Adipocyte (in vitro differentiated cells): Measurements from ENCODE around the gene FBXL7.
A peak's percentile ranks its signal among the peaks of the same experiment; 100 is the strongest.

Source experiments
- DNase-seq: peaks from one replicate; pipeline ENCODE4 v3.0.0-alpha.2; 2015; ENCODE audit warnings: low read depth
- H3K27me3 ChIP-seq: replicated peaks from 2 replicates; pipeline ENCODE4 v1.7.0; 2013; ENCODE audit warnings: mild to moderate bottlenecking, low read length, moderate library complexity; ENCODE audit not compliant: control insufficient read depth, insufficient read depth
- H3K36me3 ChIP-seq: 2 replicates; pipeline ENCODE4 v1.7.0; 2013; ENCODE audit warnings: low read length, mild to moderate bottlenecking, moderate library complexity; ENCODE audit not compliant: control insufficient read depth, insufficient read depth, severe bottlenecking
- H3K4me1 ChIP-seq: 2 replicates; pipeline ENCODE4 v1.7.0; 2013; ENCODE audit warnings: mild to moderate bottlenecking, low read length, moderate library complexity; ENCODE audit not compliant: control insufficient read depth, insufficient read depth
- H3K4me3 ChIP-seq: 2 replicates; pipeline ENCODE4 v1.7.0; 2013; ENCODE audit warnings: mild to moderate bottlenecking, low read length, moderate library complexity
- H3K9ac ChIP-seq: 2 replicates; pipeline ENCODE4 v1.7.0; 2013; ENCODE audit warnings: mild to moderate bottlenecking, low read length, moderate library complexity
- H3K9me3 ChIP-seq: 2 replicates; pipeline ENCODE4 v1.7.0; 2013; ENCODE audit warnings: mild to moderate bottlenecking, low read length, moderate library complexity; ENCODE audit not compliant: control insufficient read depth

The FBXL7 gene

DNA sequence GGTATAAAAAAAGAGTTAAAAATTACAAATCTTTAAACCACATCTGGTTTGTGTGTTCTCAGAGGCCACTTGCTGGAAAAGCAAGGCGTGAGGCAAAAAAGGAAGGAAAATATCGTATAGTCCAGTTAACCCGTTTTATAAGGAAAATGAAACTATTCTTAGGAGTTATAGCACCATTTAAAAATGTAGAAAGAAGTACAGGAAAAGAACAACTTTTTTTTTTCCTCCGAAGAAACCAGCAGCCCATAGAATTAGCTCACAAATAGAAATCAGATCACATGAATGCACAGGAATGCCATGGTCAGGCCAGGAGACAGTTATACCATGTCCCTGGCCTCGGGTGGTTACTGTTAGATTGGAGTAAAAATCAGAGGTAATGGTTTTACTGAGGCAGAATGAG lies 241.6 kb downstream of the FBXL7 start:
- H3K4me3 ChIP-seq, result no peak overlapping the region
- no peak overlapping the region for H3K9ac ChIP-seq
- H3K4me1 ChIP-seq, result peaks cover 12% of the 10 kb centered on the region
- H3K9me3 ChIP-seq, result no peaks in the 10 kb centered on the region
- H3K27me3 ChIP-seq, result no peaks in the 10 kb centered on the region
- no peaks in the 10 kb centered on the region for H3K36me3 ChIP-seq
- DNase-seq, result no peak

DNA sequence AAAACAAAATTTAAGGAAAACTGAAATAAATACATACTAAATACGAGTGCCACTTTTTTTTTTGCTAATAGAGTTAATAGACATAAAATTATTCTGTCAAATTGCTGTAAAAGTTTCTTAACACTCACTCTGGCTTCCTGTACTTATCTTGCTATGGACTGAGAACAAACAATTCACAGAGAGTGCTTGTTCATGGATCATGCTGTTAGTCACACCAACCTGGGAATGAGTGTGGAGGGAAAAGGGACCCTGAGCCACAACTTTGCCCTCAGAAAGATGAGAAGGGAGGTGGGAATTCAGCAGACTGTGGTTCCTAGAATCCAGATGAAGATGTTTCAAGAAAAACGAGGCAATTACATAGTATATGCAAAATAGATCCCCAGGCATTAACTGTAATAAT lies 246.9 kb downstream of the FBXL7 start:
- H3K9ac ChIP-seq, result no peak overlapping the region
- no peaks in the 10 kb centered on the region for H3K27me3 ChIP-seq
- no peaks in the 10 kb centered on the region for H3K4me1 ChIP-seq
- no peak for DNase-seq
- no peaks in the 10 kb centered on the region for H3K9me3 ChIP-seq
- no peak overlapping the region for H3K4me3 ChIP-seq
- H3K36me3 ChIP-seq, result no peaks in the 10 kb centered on the region

DNA sequence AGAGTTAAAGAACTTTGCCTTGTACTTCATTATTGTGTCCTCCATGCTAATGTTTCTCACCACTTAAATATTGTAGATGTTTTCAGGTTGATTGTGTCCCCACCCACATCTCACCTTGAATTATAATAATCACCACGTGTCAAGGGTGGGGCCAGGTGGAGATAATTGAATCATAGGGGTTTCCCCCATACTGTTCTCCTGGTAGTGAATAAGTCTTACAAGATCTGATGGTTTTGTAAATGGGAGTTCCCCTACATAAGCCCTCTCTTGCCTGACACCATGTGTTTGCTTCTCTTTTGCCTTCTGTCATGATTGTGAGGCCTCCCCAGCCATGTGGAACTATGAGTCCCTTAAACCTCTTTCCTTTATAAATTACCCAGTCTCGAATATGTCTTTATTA lies 248.3 kb downstream of the FBXL7 start:
- Histone ChIP-seq H3K27me3 (no peaks in the 10 kb centered on the region), H3K36me3 (no peaks in the 10 kb centered on the region), H3K9me3 (no peaks in the 10 kb centered on the region), H3K4me1 (peaks cover 10% of the 10 kb centered on the region), H3K4me3 (no peak overlapping the region), H3K9ac (no peak overlapping the region)
- no peak for DNase-seq

DNA sequence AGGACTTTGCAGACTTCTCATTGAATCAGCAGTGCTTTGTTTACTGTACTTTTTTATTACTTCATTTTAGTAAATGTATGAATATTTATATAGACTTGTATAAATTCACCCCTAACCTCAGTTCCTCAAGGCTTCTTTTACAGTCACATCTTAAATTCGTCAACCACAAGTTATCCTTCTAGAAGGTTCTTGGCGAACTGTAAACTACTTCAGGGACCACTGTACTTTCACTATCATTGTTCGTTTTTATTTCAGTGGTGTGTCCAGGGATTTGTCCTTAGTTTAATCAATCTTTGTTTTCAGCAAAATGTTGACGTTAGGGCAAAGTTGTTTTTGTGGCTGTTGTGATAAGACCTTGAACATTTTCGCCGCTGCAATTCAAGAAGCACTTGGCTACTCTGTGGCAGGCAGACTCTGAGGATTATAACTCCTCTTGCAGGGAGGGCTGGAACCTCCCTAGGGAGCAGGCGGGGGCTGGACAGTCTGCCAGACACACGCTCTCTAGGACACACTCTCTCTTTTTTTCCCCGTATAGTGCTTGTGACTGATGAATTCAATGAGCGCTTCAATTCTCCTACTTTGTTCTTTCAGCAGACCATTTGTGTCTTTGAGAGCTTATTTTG lies 252.8 kb downstream of the FBXL7 start:
- H3K4me3 ChIP-seq, result peak overlapping the region; percentile 76
- peak; percentile 31 for DNase-seq

DNA sequence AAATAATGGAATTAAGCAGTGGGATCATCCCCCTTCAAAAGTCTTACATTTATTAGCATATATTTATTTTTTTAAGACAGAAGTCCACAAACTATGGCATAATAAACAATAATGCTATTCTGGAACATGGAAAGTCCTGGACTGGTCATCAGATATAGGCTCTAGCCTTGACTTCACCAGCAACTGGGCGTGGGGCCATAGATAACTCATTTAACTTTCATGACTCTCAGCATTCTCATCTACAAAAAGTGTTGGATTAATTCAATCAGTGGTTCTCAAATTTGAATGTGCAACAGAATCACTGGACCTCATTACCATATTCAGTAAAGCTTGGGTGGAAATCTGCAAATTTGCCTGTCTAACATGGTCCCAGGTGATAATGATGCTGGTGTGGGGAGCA lies 253.8 kb downstream of the FBXL7 start:
- H3K9ac ChIP-seq, result no peak overlapping the region
- H3K27me3 ChIP-seq, result no peaks in the 10 kb centered on the region
- H3K4me3 ChIP-seq, result no peak overlapping the region
- H3K36me3 ChIP-seq, result no peaks in the 10 kb centered on the region
- H3K4me1 ChIP-seq, result peaks cover 25% of the 10 kb centered on the region
- no peaks in the 10 kb centered on the region for H3K9me3 ChIP-seq
- DNase-seq, result no peak

More for the DNA sequence above, 252.8 kb downstream of the FBXL7 start:
- no peaks in the 10 kb centered on the region for H3K27me3 ChIP-seq
- H3K36me3 ChIP-seq, result no peaks in the 10 kb centered on the region
- H3K9me3 ChIP-seq, result no peaks in the 10 kb centered on the region
- peak overlapping the region; percentile 10 for H3K9ac ChIP-seq
- H3K4me1 ChIP-seq, result peaks cover 25% of the 10 kb centered on the region

DNA sequence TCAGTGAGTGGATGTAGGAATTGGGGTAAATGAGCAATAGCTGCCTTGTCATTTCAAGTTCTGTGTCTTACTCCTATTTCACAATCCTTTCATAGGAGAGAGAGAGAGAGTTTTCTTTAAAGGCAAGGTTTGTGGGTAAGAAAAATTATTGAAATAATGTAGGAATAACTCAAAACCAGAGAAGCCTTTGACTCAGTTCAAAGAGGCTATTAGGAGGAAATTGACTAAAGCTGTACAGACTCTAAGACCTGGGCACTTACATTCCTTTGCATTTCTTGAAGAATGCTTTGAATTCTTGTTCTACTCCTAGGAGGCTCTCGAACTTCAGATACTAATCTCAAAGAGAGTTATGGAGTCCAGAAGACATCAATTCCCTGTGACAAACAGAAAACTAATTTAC lies 257.1 kb downstream of the FBXL7 start:
- DNase-seq, result peak; percentile 79
- Histone ChIP-seq H3K4me1 (peaks cover 25% of the 10 kb centered on the region), H3K4me3 (no peak overlapping the region), H3K9ac (no peak overlapping the region), H3K36me3 (no peaks in the 10 kb centered on the region), H3K27me3 (no peaks in the 10 kb centered on the region), H3K9me3 (no peaks in the 10 kb centered on the region)

DNA sequence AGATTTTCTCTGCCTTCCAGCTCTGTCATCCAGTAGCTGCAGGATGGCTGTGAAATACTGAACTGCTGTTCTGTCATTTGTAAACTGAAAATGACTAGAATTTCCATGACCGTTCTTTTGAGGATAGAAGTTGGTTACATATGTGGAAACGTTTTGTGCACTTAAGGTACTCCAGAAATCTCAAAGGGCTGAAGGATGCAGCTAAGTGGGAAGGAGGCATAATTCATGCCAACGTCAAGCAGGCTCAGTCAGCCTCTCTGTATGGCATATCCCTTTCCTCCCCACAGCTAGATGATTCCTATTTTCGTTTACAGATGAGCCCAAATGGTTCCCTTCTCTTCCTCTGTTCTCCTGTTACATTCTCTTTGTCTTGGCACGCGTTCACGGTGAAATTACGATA lies 257.6 kb downstream of the FBXL7 start:
- Histone ChIP-seq H3K4me3 (no peak overlapping the region), H3K9ac (no peak overlapping the region), H3K36me3 (no peaks in the 10 kb centered on the region), H3K9me3 (no peaks in the 10 kb centered on the region), H3K4me1 (peaks cover 22% of the 10 kb centered on the region), H3K27me3 (no peaks in the 10 kb centered on the region)
- DNase-seq, result no peak

DNA sequence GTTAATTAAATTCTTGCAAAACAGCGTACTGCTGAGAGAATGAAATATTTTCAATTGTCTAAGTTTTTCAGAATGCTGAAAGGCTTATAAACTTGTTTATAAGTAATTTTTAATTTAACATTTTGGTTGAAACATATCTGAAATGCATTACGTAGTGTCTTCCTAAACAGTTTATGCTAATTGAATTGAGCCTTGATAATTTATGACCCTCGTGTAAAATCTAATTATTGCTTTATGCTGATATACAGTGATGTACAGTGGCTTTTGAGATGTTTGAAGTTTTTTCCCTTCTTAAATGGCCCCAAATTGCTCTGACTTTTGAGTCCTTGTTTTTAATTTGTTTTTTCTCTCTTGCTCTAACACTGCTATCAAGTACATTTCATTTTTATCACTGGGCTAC lies 262.7 kb downstream of the FBXL7 start:
- Histone ChIP-seq H3K27me3 (no peaks in the 10 kb centered on the region), H3K9ac (no peak overlapping the region), H3K4me3 (no peak overlapping the region), H3K4me1 (peaks cover 7% of the 10 kb centered on the region), H3K36me3 (no peaks in the 10 kb centered on the region), H3K9me3 (no peaks in the 10 kb centered on the region)
- no peak for DNase-seq

DNA sequence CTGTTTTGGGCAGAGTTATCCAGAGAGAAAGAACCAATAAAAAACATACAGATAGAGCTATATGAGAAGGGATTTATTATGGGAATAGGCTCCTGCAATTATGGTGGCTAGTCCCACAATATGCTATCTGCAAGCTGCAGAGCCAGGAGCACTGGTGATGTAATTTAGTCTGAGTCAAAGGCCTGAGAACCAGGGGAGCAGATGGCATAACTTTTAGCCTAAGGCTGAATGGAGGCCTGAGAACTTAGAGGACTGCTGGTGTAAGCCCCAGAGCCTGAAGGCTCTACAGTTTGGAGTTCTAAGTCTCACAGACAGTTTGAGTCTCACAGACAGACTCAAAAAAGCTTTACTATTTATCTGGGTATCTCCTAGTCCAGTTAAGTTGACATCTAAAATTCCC lies 263.8 kb downstream of the FBXL7 start:
- DNase-seq, result peak; percentile 57
- no peak overlapping the region for H3K9ac ChIP-seq
- H3K27me3 ChIP-seq, result no peaks in the 10 kb centered on the region
- no peaks in the 10 kb centered on the region for H3K9me3 ChIP-seq
- no peaks in the 10 kb centered on the region for H3K36me3 ChIP-seq
- H3K4me1 ChIP-seq, result peaks cover 6% of the 10 kb centered on the region
- H3K4me3 ChIP-seq, result no peak overlapping the region

DNA sequence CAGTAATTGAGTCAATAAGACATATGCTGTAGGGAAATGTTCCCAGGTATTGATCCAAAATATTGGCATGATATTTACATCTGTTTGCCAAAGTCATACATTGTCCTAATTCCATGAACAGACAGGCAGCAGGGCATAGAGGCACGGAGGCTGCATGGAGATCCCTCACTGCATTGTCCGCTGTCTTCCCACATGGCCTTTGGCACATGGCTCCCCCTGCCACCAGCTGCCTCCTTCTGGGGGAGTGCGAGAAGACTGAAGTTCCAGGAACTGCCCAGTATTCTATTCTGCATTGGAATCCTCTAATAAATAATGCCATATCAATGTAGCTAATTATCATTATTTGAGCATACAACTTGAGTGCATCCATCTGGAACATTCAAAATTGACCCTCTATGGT lies 269.0 kb downstream of the FBXL7 start:
- no peaks in the 10 kb centered on the region for H3K9me3 ChIP-seq
- H3K27me3 ChIP-seq, result no peaks in the 10 kb centered on the region
- no peak overlapping the region for H3K4me3 ChIP-seq
- no peak for DNase-seq
- H3K4me1 ChIP-seq, result peaks cover 2% of the 10 kb centered on the region
- H3K36me3 ChIP-seq, result no peaks in the 10 kb centered on the region
- no peak overlapping the region for H3K9ac ChIP-seq

DNA sequence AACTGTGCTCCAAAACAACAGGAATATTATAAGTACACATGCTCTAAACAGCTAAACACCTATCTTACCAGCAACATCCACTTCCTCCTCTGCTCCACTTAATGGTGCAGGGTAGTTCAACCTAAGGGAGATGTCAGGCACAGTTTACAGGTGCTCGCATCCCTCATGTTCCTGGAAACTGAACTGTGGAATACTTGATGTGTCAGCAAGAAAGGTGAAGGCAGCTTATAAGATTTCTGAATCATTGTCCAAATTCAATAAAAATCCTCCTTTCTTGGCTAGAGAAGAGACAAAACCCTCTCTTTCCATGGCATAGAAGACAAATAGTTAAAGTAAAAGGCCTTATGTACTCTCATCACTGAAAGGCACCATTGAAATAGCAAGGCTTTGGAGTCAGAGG lies 272.2 kb downstream of the FBXL7 start:
- no peak for DNase-seq
- H3K9me3 ChIP-seq, result no peaks in the 10 kb centered on the region
- H3K36me3 ChIP-seq, result no peaks in the 10 kb centered on the region
- H3K27me3 ChIP-seq, result no peaks in the 10 kb centered on the region
- no peak overlapping the region for H3K4me3 ChIP-seq
- no peaks in the 10 kb centered on the region for H3K4me1 ChIP-seq
- no peak overlapping the region for H3K9ac ChIP-seq

DNA sequence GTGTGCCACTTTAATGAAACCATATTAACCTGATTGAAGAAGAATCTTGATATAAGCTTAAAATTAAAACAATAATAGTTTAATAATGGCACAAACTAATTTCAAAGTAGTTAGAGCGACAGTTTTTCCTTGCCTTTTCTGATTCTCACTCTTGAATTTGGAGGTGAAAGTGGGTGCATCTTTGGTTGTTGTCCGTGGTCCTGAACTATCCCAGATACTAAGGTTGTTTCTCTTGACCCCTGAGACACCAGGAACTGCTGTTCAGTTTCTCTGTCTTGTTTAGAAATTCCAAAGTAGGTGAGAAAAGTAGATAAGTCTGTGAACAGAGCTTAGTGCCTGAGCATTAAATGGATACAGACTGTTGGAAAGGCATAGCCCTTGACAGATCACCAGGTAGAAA lies 274.7 kb downstream of the FBXL7 start:
- H3K4me3 ChIP-seq, result no peak overlapping the region
- H3K9me3 ChIP-seq, result no peaks in the 10 kb centered on the region
- H3K9ac ChIP-seq, result no peak overlapping the region
- no peaks in the 10 kb centered on the region for H3K4me1 ChIP-seq
- no peaks in the 10 kb centered on the region for H3K27me3 ChIP-seq
- DNase-seq, result no peak
- no peaks in the 10 kb centered on the region for H3K36me3 ChIP-seq
